ENCODE data around the gene DDX55. TPM values are rescaled to one million over a fixed set of nuclear protein-coding genes. Genes with fewer than 3 reads are reported as not detected.
A peak's percentile ranks its signal among the peaks of the same experiment; 100 is the strongest.

Gene DDX55
- total and polyA plus RNA-seq, 2 of the 13 experiments (the other 11 are each of a cell fraction or from before 2014, with no cell fraction given) = 22.2 to 37.0 TPM

DNA sequence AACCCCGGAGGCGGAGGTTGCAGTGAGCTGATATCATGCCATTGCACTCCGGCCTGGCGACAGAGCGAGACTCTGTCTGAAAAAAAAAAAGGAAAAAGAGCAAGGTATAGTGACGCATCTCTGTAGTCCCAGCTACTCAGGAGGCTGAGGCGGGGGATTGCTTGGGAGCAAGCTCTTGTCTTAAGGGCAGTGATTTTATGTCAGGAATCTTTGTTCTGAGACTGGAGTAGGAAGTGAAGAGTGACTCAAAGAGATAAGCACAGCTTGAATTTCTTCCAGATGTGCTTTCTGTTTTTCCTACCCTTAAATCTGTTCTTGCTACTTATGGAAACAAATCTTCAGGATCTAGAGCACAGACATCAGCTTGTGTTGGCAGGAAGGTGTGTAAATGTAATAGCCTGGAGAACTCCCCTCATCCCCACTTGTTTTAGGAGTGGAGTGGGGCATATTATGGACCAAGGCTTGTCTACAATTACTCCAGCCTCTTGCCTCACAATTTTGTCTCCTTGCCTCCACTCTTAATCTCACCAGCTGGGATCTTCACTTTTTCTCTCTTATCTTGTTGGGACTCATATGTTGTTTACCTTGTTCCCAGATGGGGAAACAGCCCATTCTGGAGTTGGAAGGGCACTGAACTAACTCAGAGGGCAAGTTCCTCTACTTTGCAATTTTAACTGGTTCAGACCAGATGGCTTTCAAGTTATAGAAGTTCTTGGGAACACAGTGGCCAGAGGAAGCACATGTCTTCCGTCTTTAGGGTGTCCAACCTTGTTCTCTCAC, 10.0 kb upstream of the DDX55 start:
- Histone ChIP-seq H3K27me3 (ENCODE audit: control insufficient read depth in 1 of 2, insufficient read depth in 2 of 2, low read length in 2 of 2) (no peaks in the 10 kb centered on the region), H3K27ac (ENCODE audit: extremely low read length, insufficient read depth, low read length) (peak overlapping the region; percentile 42), H3K9ac (ENCODE audit: insufficient read depth, low read depth, low read length) (peak overlapping the region; percentile 24; the same call in 1 of the 2 replicates), H3K4me1 (ENCODE audit: insufficient read depth, low read length) (peaks cover 93% of the 10 kb centered on the region), H3K4me2 (ENCODE audit: low read depth, low read length) (0 out of 2 replicates have a peak overlapping the region, but pooled peaks have one; percentile 13), H3K36me3 (replicated peaks in 1 of 2; ENCODE audit: control insufficient read depth in 1 of 2, insufficient read depth in 2 of 2, low read length in 2 of 2) (peaks cover 8 to 62% of the 10 kb centered on the region in 2 experiments), H3K4me3 (replicated peaks in 1 of 3; ENCODE audit: insufficient read depth in 1 of 3, low read depth in 2 of 3, low read length in 3 of 3) (no peak overlapping the region), H2AFZ (ENCODE audit: low read length) (no peak overlapping the region), H3K79me2 (ENCODE audit: insufficient read depth, low read length) (peaks cover 79% of the 10 kb centered on the region), H3K9me3 (ENCODE audit: low read length) (no peaks in the 10 kb centered on the region), H4K20me1 (ENCODE audit: insufficient read depth, low read length) (peaks cover 45% of the 10 kb centered on the region)
- CTCF ChIA-PET (ENCODE audit: low intra/inter-chr PET ratio, low total read pairs) = no interaction called here
- intact Hi-C loops (cut with micrococcal nuclease; ENCODE audit: unreplicated experiment) (no loop called here), in situ Hi-C loops (cut with HindIII; ENCODE audit: extremely low pct_ligation_motif_present, low pct_unique_long_range_greater_than_20kb) (no loop called here)
- BruUV-seq (replicated peaks) = no TSS peak
- FAIRE-seq (no peak), ATAC-seq (no peak), DNase-seq (ENCODE audit: low spot score) (no peak)
- POLR2A ChIA-PET = interaction anchor here (1.0 to 2.6 kb wide), 3 partner anchors 11 to 21 kb away, joined by 3 to 7 read pairs (median 3); partner anchors contain the start of gene DDX55
- no peak for TF ChIP-seq ZNF781 (CRISPR knock-in tag; IDR thresholded peaks at IDR 0.05; ENCODE audit: borderline replicate concordance, not compliant biosample characterization)
- no peak for TF ChIP-seq TSC22D2 (CRISPR knock-in tag; IDR thresholded peaks at IDR 0.05; ENCODE audit: borderline replicate concordance)
- TF ChIP-seq, protein P1, sequence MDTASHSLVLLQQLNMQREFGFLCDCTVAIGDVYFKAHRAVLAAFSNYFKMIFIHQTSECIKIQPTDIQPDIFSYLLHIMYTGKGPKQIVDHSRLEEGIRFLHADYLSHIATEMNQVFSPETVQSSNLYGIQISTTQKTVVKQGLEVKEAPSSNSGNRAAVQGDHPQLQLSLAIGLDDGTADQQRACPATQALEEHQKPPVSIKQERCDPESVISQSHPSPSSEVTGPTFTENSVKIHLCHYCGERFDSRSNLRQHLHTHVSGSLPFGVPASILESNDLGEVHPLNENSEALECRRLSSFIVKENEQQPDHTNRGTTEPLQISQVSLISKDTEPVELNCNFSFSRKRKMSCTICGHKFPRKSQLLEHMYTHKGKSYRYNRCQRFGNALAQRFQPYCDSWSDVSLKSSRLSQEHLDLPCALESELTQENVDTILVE (CRISPR knock-in tag; IDR thresholded peaks at IDR 0.05) = no peak
- TF ChIP-seq RBFOX2 (IDR thresholded peaks at IDR 0.05; ENCODE audit: low read depth, low read length) = peak; percentile 34; the same call in 1 of the 2 replicates
- TF ChIP-seq, protein P2, sequence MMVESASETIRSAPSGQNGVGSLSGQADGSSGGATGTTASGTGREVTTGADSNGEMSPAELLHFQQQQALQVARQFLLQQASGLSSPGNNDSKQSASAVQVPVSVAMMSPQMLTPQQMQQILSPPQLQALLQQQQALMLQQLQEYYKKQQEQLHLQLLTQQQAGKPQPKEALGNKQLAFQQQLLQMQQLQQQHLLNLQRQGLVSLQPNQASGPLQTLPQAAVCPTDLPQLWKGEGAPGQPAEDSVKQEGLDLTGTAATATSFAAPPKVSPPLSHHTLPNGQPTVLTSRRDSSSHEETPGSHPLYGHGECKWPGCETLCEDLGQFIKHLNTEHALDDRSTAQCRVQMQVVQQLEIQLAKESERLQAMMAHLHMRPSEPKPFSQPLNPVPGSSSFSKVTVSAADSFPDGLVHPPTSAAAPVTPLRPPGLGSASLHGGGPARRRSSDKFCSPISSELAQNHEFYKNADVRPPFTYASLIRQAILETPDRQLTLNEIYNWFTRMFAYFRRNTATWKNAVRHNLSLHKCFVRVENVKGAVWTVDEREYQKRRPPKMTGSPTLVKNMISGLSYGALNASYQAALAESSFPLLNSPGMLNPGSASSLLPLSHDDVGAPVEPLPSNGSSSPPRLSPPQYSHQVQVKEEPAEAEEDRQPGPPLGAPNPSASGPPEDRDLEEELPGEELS (CRISPR knock-in tag; IDR thresholded peaks at IDR 0.05) = no peak
- TF ChIP-seq, protein P3, sequence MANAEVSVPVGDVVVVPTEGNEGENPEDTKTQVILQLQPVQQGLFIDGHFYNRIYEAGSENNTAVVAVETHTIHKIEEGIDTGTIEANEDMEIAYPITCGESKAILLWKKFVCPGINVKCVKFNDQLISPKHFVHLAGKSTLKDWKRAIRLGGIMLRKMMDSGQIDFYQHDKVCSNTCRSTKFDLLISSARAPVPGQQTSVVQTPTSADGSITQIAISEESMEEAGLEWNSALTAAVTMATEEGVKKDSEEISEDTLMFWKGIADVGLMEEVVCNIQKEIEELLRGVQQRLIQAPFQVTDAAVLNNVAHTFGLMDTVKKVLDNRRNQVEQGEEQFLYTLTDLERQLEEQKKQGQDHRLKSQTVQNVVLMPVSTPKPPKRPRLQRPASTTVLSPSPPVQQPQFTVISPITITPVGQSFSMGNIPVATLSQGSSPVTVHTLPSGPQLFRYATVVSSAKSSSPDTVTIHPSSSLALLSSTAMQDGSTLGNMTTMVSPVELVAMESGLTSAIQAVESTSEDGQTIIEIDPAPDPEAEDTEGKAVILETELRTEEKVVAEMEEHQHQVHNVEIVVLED (CRISPR knock-in tag; IDR thresholded peaks at IDR 0.05; ENCODE audit: borderline replicate concordance) = no peak
- TF ChIP-seq, protein P4, sequence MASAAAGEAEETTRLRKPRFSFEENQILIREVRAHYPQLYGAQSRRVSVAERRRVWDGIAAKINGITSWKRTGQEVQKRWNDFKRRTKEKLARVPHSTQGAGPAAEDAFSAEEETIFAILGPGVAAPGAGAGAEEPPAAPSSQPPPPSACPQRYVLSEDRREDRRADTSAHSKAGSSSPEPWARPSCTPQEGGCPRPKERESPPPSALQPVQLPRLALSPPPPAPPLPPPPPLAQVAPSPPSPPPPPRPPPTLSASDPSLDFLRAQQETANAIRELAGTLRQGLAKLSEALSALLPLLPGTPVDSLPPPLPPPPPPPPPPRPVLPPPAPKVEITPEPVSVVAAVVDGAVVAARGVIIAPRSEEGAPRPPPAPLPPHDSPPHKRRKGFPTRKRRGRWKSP (CRISPR knock-in tag; IDR thresholded peaks at IDR 0.05) = no peak
- 87% methylated on average over 8 of the region's 8 CpGs for WGBS (ENCODE audit: low lambda C conversion rate)

Measured in HepG2 (cell line).